ENCODE results near the gene ACSL1. TPM values are rescaled to one million over a fixed set of nuclear protein-coding genes. Genes with fewer than 3 reads are reported as not detected.

Gene ACSL1
- total and polyA plus RNA-seq, 2 donors (not counting 1 experiment from before 2014, with no cell fraction given) = 15.4 to 30.1 TPM

DNA sequence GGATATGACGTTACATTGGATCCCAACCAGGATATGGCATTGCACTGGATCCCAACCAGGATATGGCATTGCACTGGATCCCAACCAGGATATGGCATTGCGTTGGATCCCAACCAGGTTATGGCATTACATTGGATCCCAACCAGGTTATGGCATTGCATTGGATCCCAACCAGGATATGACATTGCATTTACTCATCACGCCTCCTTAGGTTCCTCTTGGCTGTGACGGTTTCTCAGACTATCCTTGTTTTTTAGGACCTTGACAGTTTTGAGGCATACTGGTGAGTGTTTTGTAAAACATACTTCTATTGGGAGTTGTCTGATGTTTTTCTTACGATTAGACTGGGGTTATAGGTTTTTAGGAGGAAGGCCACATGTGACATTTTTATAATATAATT, 5.4 kb upstream of the ACSL1 start:
- H2AFZ ChIP-seq (ENCODE audit: low read length) = no peak overlapping the region
- no peak overlapping the region for H3K9ac ChIP-seq (ENCODE audit: insufficient read depth, low read length)
- no peak overlapping the region for H3K4me3 ChIP-seq (replicated peaks in 1 of 4; ENCODE audit: control extremely low read depth in 1 of 4, insufficient read depth in 1 of 4, low read depth in 3 of 4, low read length in 4 of 4)
- TF ChIP-seq, protein P1, sequence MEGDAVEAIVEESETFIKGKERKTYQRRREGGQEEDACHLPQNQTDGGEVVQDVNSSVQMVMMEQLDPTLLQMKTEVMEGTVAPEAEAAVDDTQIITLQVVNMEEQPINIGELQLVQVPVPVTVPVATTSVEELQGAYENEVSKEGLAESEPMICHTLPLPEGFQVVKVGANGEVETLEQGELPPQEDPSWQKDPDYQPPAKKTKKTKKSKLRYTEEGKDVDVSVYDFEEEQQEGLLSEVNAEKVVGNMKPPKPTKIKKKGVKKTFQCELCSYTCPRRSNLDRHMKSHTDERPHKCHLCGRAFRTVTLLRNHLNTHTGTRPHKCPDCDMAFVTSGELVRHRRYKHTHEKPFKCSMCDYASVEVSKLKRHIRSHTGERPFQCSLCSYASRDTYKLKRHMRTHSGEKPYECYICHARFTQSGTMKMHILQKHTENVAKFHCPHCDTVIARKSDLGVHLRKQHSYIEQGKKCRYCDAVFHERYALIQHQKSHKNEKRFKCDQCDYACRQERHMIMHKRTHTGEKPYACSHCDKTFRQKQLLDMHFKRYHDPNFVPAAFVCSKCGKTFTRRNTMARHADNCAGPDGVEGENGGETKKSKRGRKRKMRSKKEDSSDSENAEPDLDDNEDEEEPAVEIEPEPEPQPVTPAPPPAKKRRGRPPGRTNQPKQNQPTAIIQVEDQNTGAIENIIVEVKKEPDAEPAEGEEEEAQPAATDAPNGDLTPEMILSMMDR (conservative IDR thresholded peaks at IDR 0.05 in 1 of 2, IDR thresholded peaks at IDR 0.05 in 1 of 2; ENCODE audit: low read depth in 1 of 2, low read length in 2 of 2) = no peak
- TF ChIP-seq EZH2 (IDR thresholded peaks at IDR 0.05; ENCODE audit: low read length, missing control alignments) = no peak
- no peak overlapping the region for H3K4me2 ChIP-seq (ENCODE audit: extremely low read depth, insufficient read depth, low read length)
- no peaks in the 10 kb centered on the region for H4K20me1 ChIP-seq (ENCODE audit: control insufficient read depth, extremely low read depth, insufficient read depth, low read length)
- no peak overlapping the region for H3K27ac ChIP-seq (ENCODE audit: insufficient read depth, low read length)
- H3K27me3 ChIP-seq (ENCODE audit: control insufficient read depth, insufficient read depth, low read length) = no peaks in the 10 kb centered on the region
- H3K79me2 ChIP-seq (ENCODE audit: control insufficient read depth, insufficient read depth, low read length) = no peaks in the 10 kb centered on the region
- H3K9me3 ChIP-seq (ENCODE audit: control insufficient read depth, insufficient read depth, low read depth, low read length) = no peaks in the 10 kb centered on the region
- no peak for DNase-seq (ENCODE audit: low read depth in 2 of 2)
- no peaks in the 10 kb centered on the region for H3K36me3 ChIP-seq (ENCODE audit: control insufficient read depth, insufficient read depth, low read length)
- H3K4me1 ChIP-seq (ENCODE audit: control insufficient read depth, extremely low read depth, insufficient read depth, low read length) = peaks cover 4% of the 10 kb centered on the region

DNA sequence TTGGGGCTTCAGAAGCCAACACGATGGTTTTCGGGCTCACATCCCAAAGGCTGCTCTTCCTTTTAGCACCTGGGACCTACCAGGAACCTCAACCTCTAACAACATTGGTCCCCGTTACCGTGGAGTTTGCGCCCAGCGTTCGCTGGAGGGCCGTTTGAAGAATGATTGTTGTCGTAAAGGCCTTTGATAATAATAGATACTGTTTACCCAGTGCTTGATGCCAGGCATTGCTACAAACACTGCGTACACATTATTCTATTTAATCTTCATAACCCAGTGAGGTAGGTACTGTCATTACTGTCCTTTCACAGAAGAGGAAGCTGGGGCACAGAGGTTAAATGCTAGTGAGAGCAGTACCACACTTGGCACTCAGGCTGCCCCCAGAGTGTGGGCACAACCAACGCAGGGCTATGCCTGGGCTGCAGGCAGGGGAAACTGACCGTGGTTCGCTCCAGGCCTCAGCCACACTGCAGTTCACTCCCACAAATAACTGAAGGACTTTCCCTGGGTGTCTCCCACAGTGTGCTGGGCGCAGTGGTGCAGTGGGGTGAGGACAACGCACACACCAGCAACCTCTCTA, 1.0 kb upstream of the ACSL1 start:
- Histone ChIP-seq H2AFZ (ENCODE audit: low read length) (peak overlapping the region; percentile 80), H3K9me3 (ENCODE audit: control insufficient read depth, insufficient read depth, low read depth, low read length) (no peaks in the 10 kb centered on the region), H3K4me2 (ENCODE audit: extremely low read depth, insufficient read depth, low read length) (peak overlapping the region; percentile 76), H3K4me3 (replicated peaks in 1 of 4; ENCODE audit: control extremely low read depth in 1 of 4, insufficient read depth in 1 of 4, low read depth in 3 of 4, low read length in 4 of 4) (peak overlapping the region; percentile 38 to 67 (median 60)), H3K79me2 (ENCODE audit: control insufficient read depth, insufficient read depth, low read length) (peaks cover 2% of the 10 kb centered on the region), H3K36me3 (ENCODE audit: control insufficient read depth, insufficient read depth, low read length) (no peaks in the 10 kb centered on the region), H3K4me1 (ENCODE audit: control insufficient read depth, extremely low read depth, insufficient read depth, low read length) (peaks cover 4% of the 10 kb centered on the region), H3K27me3 (ENCODE audit: control insufficient read depth, insufficient read depth, low read length) (no peaks in the 10 kb centered on the region), H3K9ac (ENCODE audit: insufficient read depth, low read length) (no peak overlapping the region), H4K20me1 (ENCODE audit: control insufficient read depth, extremely low read depth, insufficient read depth, low read length) (no peaks in the 10 kb centered on the region), H3K27ac (ENCODE audit: insufficient read depth, low read length) (no peak overlapping the region)
- TF ChIP-seq, protein P1 (conservative IDR thresholded peaks at IDR 0.05 in 1 of 2, IDR thresholded peaks at IDR 0.05 in 1 of 2; ENCODE audit: low read depth in 1 of 2, low read length in 2 of 2) = no peak
- TF ChIP-seq EZH2 (IDR thresholded peaks at IDR 0.05; ENCODE audit: low read length, missing control alignments) = peak; percentile 34
- DNase-seq (ENCODE audit: low read depth in 2 of 2) = no peak

GRCh38 chr4:184825141-184825895, 450 bp downstream of the ACSL1 start:
- Histone ChIP-seq H3K4me3 (replicated peaks in 1 of 4; ENCODE audit: control extremely low read depth in 1 of 4, insufficient read depth in 1 of 4, low read depth in 3 of 4, low read length in 4 of 4) (peak overlapping the region; percentile 31 to 79 (median 60)), H4K20me1 (ENCODE audit: control insufficient read depth, extremely low read depth, insufficient read depth, low read length) (no peaks in the 10 kb centered on the region), H2AFZ (ENCODE audit: low read length) (peak overlapping the region; percentile 25), H3K9ac (ENCODE audit: insufficient read depth, low read length) (peak overlapping the region; percentile 72), H3K9me3 (ENCODE audit: control insufficient read depth, insufficient read depth, low read depth, low read length) (no peaks in the 10 kb centered on the region), H3K4me1 (ENCODE audit: control insufficient read depth, extremely low read depth, insufficient read depth, low read length) (peaks cover 4% of the 10 kb centered on the region), H3K4me2 (ENCODE audit: extremely low read depth, insufficient read depth, low read length) (peak overlapping the region; percentile 88), H3K79me2 (ENCODE audit: control insufficient read depth, insufficient read depth, low read length) (peaks cover 3% of the 10 kb centered on the region), H3K27ac (ENCODE audit: insufficient read depth, low read length) (peak overlapping the region; percentile 6), H3K36me3 (ENCODE audit: control insufficient read depth, insufficient read depth, low read length) (no peaks in the 10 kb centered on the region), H3K27me3 (ENCODE audit: control insufficient read depth, insufficient read depth, low read length) (no peaks in the 10 kb centered on the region)
- peak; percentile 25 to 27 for DNase-seq (ENCODE audit: low read depth in 2 of 2)
- TF ChIP-seq EZH2 (IDR thresholded peaks at IDR 0.05; ENCODE audit: low read length, missing control alignments) = no peak
- TF ChIP-seq, protein P1 (conservative IDR thresholded peaks at IDR 0.05 in 1 of 2, IDR thresholded peaks at IDR 0.05 in 1 of 2; ENCODE audit: low read depth in 1 of 2, low read length in 2 of 2) = no peak
